K562 (cell line): ENCODE results near the gene SLA2. TPM values are rescaled to one million over a fixed set of nuclear protein-coding genes. Genes with fewer than 3 reads are reported as not detected.

Experiments used
- ATAC-seq: fragments of 200-7000 bp; cut with Tn5 transposase; 3 replicates; pipeline ENCODE4 v1.9.1; 2020; ENCODE audit warnings: moderate library complexity
- BruUV-seq: library from RNA; stranded (reverse); fragments of 400-500 nt; replicated peaks from 2 replicates; lab custom pipeline; 2021; lab: Mats Ljungman, UMichigan
- CTCF ChIA-PET: fragments of 300-600 bp; formaldehyde crosslinking; extraction: SDS; loops from one replicate; lab custom pipeline; 2021; ENCODE audit warnings: low intra/inter-chr PET ratio; lab: Yijun Ruan, JAX
- POLR2A ChIA-PET: fragments of 300-600, 350-650 bp; sonication (Branson Sonifier 250); formaldehyde crosslinking; extraction: SDS; loops from one replicate; lab custom pipeline; 2021; ENCODE audit warnings: antibody characterized with exemption, inconsistent platforms; lab: Yijun Ruan, JAX
- DNase-seq, 4 experiments: peaks; one replicate each; pipeline versions ENCODE4 v3.0.0 to v3.0.0-alpha.2; 2011 to 2018; ENCODE audit warnings: low spot score in 3 of 4, mixed read lengths in 3 of 4; ENCODE audit errors: extremely low read depth in 1 of 4
- FAIRE-seq: peaks from 2 replicates; lab custom pipeline; 2011; peaks lifted over from hg19 to GRCh38; lab: Jason Lieb, UNC
- H2AFZ ChIP-seq: 2 replicates; pipeline ENCODE4 v1.6.0; 2011; ENCODE audit warnings: low read depth, low read length, control low read depth, inconsistent platforms
- H3K27ac ChIP-seq: fragments of 200-600 bp; 3 replicates; pipeline ENCODE4 v1.8.0; 2011; ENCODE audit warnings: low read depth, mild to moderate bottlenecking, control low read depth, inconsistent platforms, low read length, moderate library complexity, mixed read lengths; ENCODE audit errors: extremely low read depth
- H3K27me3 ChIP-seq, 2 experiments: fragments of 300-600 bp in 1 of 2; 2 replicates in 1 of 2; 3 replicates in 1 of 2; pipeline versions ENCODE4 v1.6.0 to v1.8.0; 2011; ENCODE audit warnings: inconsistent platforms in 2 of 2, low read length in 2 of 2, mild to moderate bottlenecking in 1 of 2, mixed read lengths in 1 of 2, moderate library complexity in 1 of 2; ENCODE audit not compliant: control insufficient read depth in 2 of 2, insufficient read depth in 2 of 2
- H3K36me3 ChIP-seq: fragments of 300-600 bp; 3 replicates; pipeline ENCODE4 v1.8.0; 2011; ENCODE audit warnings: mild to moderate bottlenecking, low read length, inconsistent platforms; ENCODE audit not compliant: control insufficient read depth, insufficient read depth
- H3K4me1 ChIP-seq, 2 experiments: fragments of 200-600 bp in 1 of 2; replicated peaks in 1 of 2; 2 replicates in 1 of 2; 3 replicates in 1 of 2; pipeline versions ENCODE4 v1.5.1 to v1.8.0; 2011; ENCODE audit warnings: inconsistent platforms in 2 of 2, low read length in 2 of 2, mild to moderate bottlenecking in 1 of 2, mixed read lengths in 1 of 2, moderate library complexity in 1 of 2; ENCODE audit not compliant: control insufficient read depth in 2 of 2, insufficient read depth in 2 of 2
- H3K4me2 ChIP-seq: 2 replicates; pipeline ENCODE4 v1.6.1; 2011; ENCODE audit warnings: low read length, control low read depth, inconsistent platforms, mixed read lengths; ENCODE audit not compliant: insufficient read depth
- H3K4me3 ChIP-seq: fragments of 200-600 bp; sonication (generic), shearing (Covaris generic); 2 replicates; pipeline ENCODE4 v1.5.1; 2016; ENCODE audit warnings: control low read depth, inconsistent platforms
- H3K79me2 ChIP-seq: fragments of 200-600 bp; 3 replicates; pipeline ENCODE4 v1.8.0; 2011; ENCODE audit warnings: low read length, inconsistent platforms; ENCODE audit not compliant: control insufficient read depth, insufficient read depth
- H3K9ac ChIP-seq, 2 experiments: 2 replicates each; pipeline versions ENCODE4 v1.6.0 to v1.6.1; 2011; ENCODE audit warnings: low read depth in 2 of 2, low read length in 2 of 2, control low read depth in 1 of 2, inconsistent platforms in 1 of 2, mild to moderate bottlenecking in 1 of 2, mixed read lengths in 1 of 2; ENCODE audit not compliant: insufficient read depth in 1 of 2
- H3K9me1 ChIP-seq: one replicate; pipeline ENCODE4 v1.6.0; 2011; ENCODE audit warnings: inconsistent platforms, mild to moderate bottlenecking, low read length, moderate library complexity; ENCODE audit not compliant: control insufficient read depth, insufficient read depth
- H3K9me3 ChIP-seq: replicated peaks from 2 replicates; pipeline ENCODE4 v1.5.1; 2011; ENCODE audit warnings: low read depth, low read length, inconsistent platforms; ENCODE audit not compliant: control insufficient read depth, insufficient read depth
- H4K20me1 ChIP-seq: replicated peaks from 2 replicates; pipeline ENCODE4 v1.6.1; 2011; ENCODE audit warnings: low read length, inconsistent platforms, mixed read lengths; ENCODE audit not compliant: control insufficient read depth, insufficient read depth
- CBFA2T3 ChIP-seq: fragments of 450-650 bp; IDR thresholded peaks from 2 replicates; pipeline ENCODE4 v1.6.1; 2017
- POLR3G ChIP-seq: IDR thresholded peaks from 2 replicates; pipeline ENCODE4 v1.6.1; 2011; ENCODE audit not compliant: insufficient read length, insufficient replicate concordance; ENCODE audit errors: extremely low read depth
- RBM25 ChIP-seq: fragments of 200-400 bp; formaldehyde crosslinking; IDR thresholded peaks from 2 replicates; pipeline ENCODE4 v1.6.1; 2018; ENCODE audit warnings: low read length, low read depth, moderate library complexity; ENCODE audit not compliant: severe bottlenecking
- SPI1 ChIP-seq: IDR thresholded peaks from 2 replicates; pipeline ENCODE4 v1.6.1; 2011; ENCODE audit warnings: low read depth, low read length, control low read depth, borderline replicate concordance
- ZNF121 ChIP-seq: sonication (generic); formaldehyde crosslinking; conservative IDR thresholded peaks from 2 replicates; pipeline ENCODE4 v1.8.0; 2022; ENCODE audit warnings: missing genetic modification reagents
- ZNF384 ChIP-seq: IDR thresholded peaks from 2 replicates; pipeline ENCODE4 v1.6.1; 2012; ENCODE audit warnings: low read depth, low read length, improper control_type of control experiment
- WGBS: fragments of 100-300 bp; shearing (Covaris generic); methylation state at CpG from one replicate; pipeline ENCODE4 v1.1.6; 2016; ENCODE audit warnings: low coverage, mixed read lengths; ENCODE audit not compliant: insufficient coverage; ENCODE audit errors: missing lambda C conversion rate; 5-methylcytosine and 5-hydroxymethylcytosine counted together
- in situ Hi-C: fragments of 300-500 bp; cut with MboI; formaldehyde crosslinking; loops from 4 replicates; pipeline ENCODE4 v1.15.0; 2018; ENCODE audit warnings: inconsistent platforms, mixed read lengths
- intact Hi-C: fragments of 100-400 bp; cut with micrococcal nuclease; formaldehyde crosslinking; loops from 2 replicates; pipeline ENCODE4 v1.14.2; 2022
- polyA plus RNA-seq, 8 experiments: library from polyadenylated mRNA; depleted of rRNA in 4 of 8; stranded (reverse) in 5 of 8; unstranded in 3 of 8; fragments of >200 nt; fragmentation: Nextera tagmentation in 2 of 8; fragmentation: Illumina TruSeq in 1 of 8; extraction: Ambion mirVana in 2 of 8; extraction: Trizol in 1 of 8; gene quantifications; 2 replicates each; pipeline versions ENCODE4 v1.2.1 to v1.2.3, GENCODE V29; 2011 to 2014; ENCODE audit warnings: inconsistent platforms in 1 of 8, missing spikeins in 1 of 8
- total RNA-seq, 7 experiments: library from RNA; depleted of rRNA in 6 of 7; stranded (reverse); fragments of >200 nt in 6 of 7; fragmentation: Illumina TruSeq in 2 of 7; extraction: Trizol in 2 of 7; gene quantifications; 2 replicates each; pipeline versions ENCODE4 v1.2.1 to v1.2.3, GENCODE V29; 2011 to 2021; ENCODE audit warnings: low replicate concordance in 1 of 7
- TF ChIP-seq, protein P1 (sequence below): sonication (generic); formaldehyde crosslinking; IDR thresholded peaks from 2 replicates; pipeline ENCODE4 v1.8.0; 2022; ENCODE audit warnings: mild to moderate bottlenecking, low read depth, missing genetic modification reagents

SLA2 gene
- total and polyA plus RNA-seq, 9 of the 15 experiments (the other 6 are each of a cell fraction or from before 2014, with no cell fraction given) = 0.07 TPM; not detected in 7

DNA sequence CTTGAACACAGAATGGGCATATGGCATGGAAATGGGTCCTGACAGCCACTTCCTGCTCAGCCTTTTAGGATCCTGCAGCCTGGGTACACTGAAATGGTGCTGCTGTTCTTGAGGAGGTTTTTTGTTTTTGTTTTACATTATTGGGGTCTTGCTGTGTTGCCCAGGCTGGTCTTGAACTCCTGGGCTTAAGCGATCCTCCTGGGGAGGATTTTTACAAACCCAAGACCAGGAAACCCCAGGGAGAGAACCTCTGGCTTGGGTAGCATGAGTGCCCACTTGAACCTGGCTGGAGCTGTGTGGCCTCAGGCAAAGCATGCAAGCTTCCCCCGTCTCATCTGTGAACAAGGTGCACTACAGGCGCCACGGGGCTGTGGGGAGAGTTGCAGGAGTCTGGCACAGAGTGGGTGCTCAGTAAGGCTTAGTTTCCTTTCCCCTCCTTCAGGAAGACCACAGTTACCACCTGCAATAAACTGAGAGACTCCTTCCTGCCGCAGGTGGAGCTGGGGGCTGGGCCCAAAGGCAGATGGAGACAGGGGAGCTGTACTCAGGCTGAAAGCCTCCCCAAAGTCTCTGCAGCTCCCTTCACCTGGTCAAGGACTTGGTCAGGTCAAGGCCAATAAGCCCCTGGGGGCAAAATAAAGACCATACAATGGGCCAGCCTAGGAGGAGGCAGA is 1.8 kb downstream of the SLA2 start:
- H3K27me3 ChIP-seq = no peaks in the 10 kb centered on the region
- H4K20me1 ChIP-seq = no peaks in the 10 kb centered on the region
- H2AFZ ChIP-seq = no peak overlapping the region
- no peak overlapping the region for H3K27ac ChIP-seq
- intact Hi-C loops = no loop called here
- no peak for DNase-seq
- H3K9me3 ChIP-seq = no peaks in the 10 kb centered on the region
- H3K9me1 ChIP-seq = no peaks in the 10 kb centered on the region
- TF ChIP-seq, protein P1, sequence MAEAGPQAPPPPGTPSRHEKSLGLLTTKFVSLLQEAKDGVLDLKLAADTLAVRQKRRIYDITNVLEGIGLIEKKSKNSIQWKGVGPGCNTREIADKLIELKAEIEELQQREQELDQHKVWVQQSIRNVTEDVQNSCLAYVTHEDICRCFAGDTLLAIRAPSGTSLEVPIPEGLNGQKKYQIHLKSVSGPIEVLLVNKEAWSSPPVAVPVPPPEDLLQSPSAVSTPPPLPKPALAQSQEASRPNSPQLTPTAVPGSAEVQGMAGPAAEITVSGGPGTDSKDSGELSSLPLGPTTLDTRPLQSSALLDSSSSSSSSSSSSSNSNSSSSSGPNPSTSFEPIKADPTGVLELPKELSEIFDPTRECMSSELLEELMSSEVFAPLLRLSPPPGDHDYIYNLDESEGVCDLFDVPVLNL (CRISPR knock-in tag) = no peak
- TF ChIP-seq ZNF121 (CRISPR knock-in tag) = peak; percentile 48
- H3K4me1 ChIP-seq = no peaks in the 10 kb centered on the region; a peak in 3 of 5 replicates
- no peak overlapping the region for H3K4me3 ChIP-seq
- CTCF ChIA-PET = no interaction called here
- BruUV-seq = no TSS peak
- H3K79me2 ChIP-seq = no peaks in the 10 kb centered on the region
- in situ Hi-C loops = no loop called here
- H3K36me3 ChIP-seq = no peaks in the 10 kb centered on the region
- POLR2A ChIA-PET = interaction anchor here (1.0 kb wide), 1 partner anchor 10 kb away, joined by 3 read pairs; no protein-coding TSS in a partner anchor
- 11% methylated on average over 5 of the region's 5 CpGs for WGBS
- H3K4me2 ChIP-seq = no peak overlapping the region
- H3K9ac ChIP-seq = no peak overlapping the region
- no peak for FAIRE-seq
- ATAC-seq = no peak

DNA sequence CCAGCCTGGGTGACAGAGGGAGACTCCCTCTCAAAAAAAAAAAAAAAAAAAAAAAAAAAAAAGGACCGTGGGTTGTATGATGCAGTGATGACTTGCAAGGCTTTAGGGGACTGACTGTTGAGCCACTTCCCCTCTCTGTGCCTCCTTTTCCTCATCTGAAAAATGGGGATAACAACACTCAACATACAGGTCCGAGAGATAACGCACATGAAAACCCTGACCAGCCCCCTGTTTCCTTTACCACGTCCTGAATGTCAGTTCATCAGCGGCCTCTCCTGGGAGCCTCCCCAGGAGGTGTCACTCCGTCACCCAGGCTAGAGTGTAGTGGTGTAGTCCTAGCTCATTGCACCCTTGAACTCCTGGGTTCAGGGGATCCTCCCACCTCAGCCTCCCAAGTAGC is 3.9 kb downstream of the SLA2 start:
- intact Hi-C loops (no loop called here), in situ Hi-C loops (no loop called here)
- Histone ChIP-seq H3K4me3 (no peak overlapping the region), H3K27ac (no peak overlapping the region), H3K27me3 (no peaks in the 10 kb centered on the region), H3K79me2 (no peaks in the 10 kb centered on the region), H3K36me3 (no peaks in the 10 kb centered on the region), H3K9me1 (no peaks in the 10 kb centered on the region), H3K4me1 (no peaks in the 10 kb centered on the region; a peak in 3 of 5 replicates), H2AFZ (no peak overlapping the region), H3K4me2 (no peak overlapping the region), H3K9ac (no peak overlapping the region), H4K20me1 (no peaks in the 10 kb centered on the region), H3K9me3 (no peaks in the 10 kb centered on the region)
- ATAC-seq (peak; percentile 41; the same call in 1 of the 3 replicates), DNase-seq (peak in 2 of 4 experiments; percentile 23 to 36), FAIRE-seq (no peak)
- no peak for TF ChIP-seq POLR3G
- TF ChIP-seq ZNF384 = peak; percentile 70
- peak; percentile 57; the same call in 1 of the 2 replicates for TF ChIP-seq SPI1
- peak; percentile 46 for TF ChIP-seq RBM25
- peak; percentile 33 for TF ChIP-seq CBFA2T3
- BruUV-seq = no TSS peak
- WGBS = 34% methylated on average over 5 of the region's 6 CpGs
- ChIA-PET CTCF (no interaction called here), POLR2A (interaction anchor here (1.5 kb wide), 1 partner anchor 9 kb away, joined by 5 read pairs; no protein-coding TSS in a partner anchor)
